Measurements from ENCODE around the gene CLIC3.

Gene CLIC3

GRCh38 chr9:136969150-136969549 lies 27.2 kb downstream of the CLIC3 start:
- no peak for TF ChIP-seq CTCF (IDR thresholded peaks at IDR 0.05; ENCODE audit: insufficient read depth, missing control alignments)
- DNase-seq (ENCODE audit: insufficient read length, low spot score) (no peak), FAIRE-seq (no peak)

- FAIRE-seq (no peak), DNase-seq (ENCODE audit: insufficient read length, low spot score) (no peak)
- no peak for TF ChIP-seq CTCF (IDR thresholded peaks at IDR 0.05; ENCODE audit: insufficient read depth, missing control alignments)
Measured at GRCh38 chr9:136968333-136969127, 27.8 kb downstream of the CLIC3 start.

- no peak for FAIRE-seq
- TF ChIP-seq CTCF (IDR thresholded peaks at IDR 0.05; ENCODE audit: insufficient read depth, missing control alignments), result no peak
- no peak for DNase-seq (ENCODE audit: insufficient read length, low spot score)
Measured at GRCh38 chr9:136965771-136966484, 30.4 kb downstream of the CLIC3 start.

- DNase-seq (ENCODE audit: insufficient read length, low spot score) (no peak), FAIRE-seq (no peak)
- TF ChIP-seq CTCF (IDR thresholded peaks at IDR 0.05; ENCODE audit: insufficient read depth, missing control alignments), result no peak
Measured at GRCh38 chr9:136964833-136965422, 31.4 kb downstream of the CLIC3 start.

- DNase-seq (ENCODE audit: insufficient read length, low spot score) (no peak), FAIRE-seq (no peak)
- TF ChIP-seq CTCF (IDR thresholded peaks at IDR 0.05; ENCODE audit: insufficient read depth, missing control alignments), result no peak
Measured at GRCh38 chr9:136964171-136964689, 32.1 kb downstream of the CLIC3 start.

GRCh38 chr9:136963751-136964150 lies 32.6 kb downstream of the CLIC3 start:
- FAIRE-seq, result no peak
- DNase-seq (ENCODE audit: insufficient read length, low spot score), result no peak
- no peak for TF ChIP-seq CTCF (IDR thresholded peaks at IDR 0.05; ENCODE audit: insufficient read depth, missing control alignments)
